Testis (tissue), 3 donors: ENCODE measurements around the gene TBPL2. TPM values are rescaled to one million over a fixed set of nuclear protein-coding genes. Genes with fewer than 3 reads are reported as not detected.

Source experiments
- DNase-seq: peaks from one replicate; pipeline ENCODE4 v3.0.0-alpha.2; 2019
- H3K27ac ChIP-seq, 2 donors: fragments of 200-600 bp; sonication (generic); one replicate each; pipeline ENCODE4 v1.5.1; 2019
- H3K27me3 ChIP-seq: fragments of 200-600 bp; sonication (generic); one replicate; pipeline ENCODE4 v1.5.1; 2019
- H3K36me3 ChIP-seq: fragments of 200-600 bp; sonication (generic); one replicate; pipeline ENCODE4 v1.5.1; 2017; ENCODE audit warnings: low read depth; ENCODE audit errors: missing control alignments
- H3K4me1 ChIP-seq: fragments of 200-600 bp; sonication (generic); one replicate; pipeline ENCODE4 v1.5.1; 2019
- H3K4me3 ChIP-seq, 2 donors: fragments of 200-600 bp; sonication (generic); one replicate each; pipeline ENCODE4 v1.5.1; 2017 to 2019
- H3K9me3 ChIP-seq: fragments of 200-600 bp; sonication (generic); one replicate; pipeline ENCODE4 v1.5.1; 2017
- POLR2A ChIP-seq: fragments of 450-650 bp; IDR thresholded peaks from one replicate; pipeline ENCODE4 v1.6.1; 2017; ENCODE audit warnings: antibody characterized with exemption, mild to moderate bottlenecking, moderate library complexity
- whole genome bisulfite sequencing, 2 donors: methylation state at CpG; one replicate each; pipeline ENCODE4 v1.1.5; 2018; 5-methylcytosine and 5-hydroxymethylcytosine counted together
- intact Hi-C: fragments of 100-400 bp; cut with DNase I; formaldehyde crosslinking; loops from one replicate; pipeline ENCODE4 v1.15.1; 2023; ENCODE audit warnings: low total_unique reads
- polyA plus RNA-seq: library from polyadenylated mRNA; stranded (reverse); fragments of 350-450 nt; fragmentation: Illumina TruSeq; extraction: RNeasy Lipid Tissue Mini Kit (QIAGEN cat#74804); gene quantifications from one replicate; pipeline ENCODE4 v1.2.3, GENCODE V29; 2014; ENCODE audit warnings: low read depth, low replicate concordance; ENCODE audit not compliant: insufficient read depth
- total RNA-seq, 2 donors: library from RNA; depleted of rRNA; stranded (reverse); fragments of >200 nt; gene quantifications; one replicate each; pipeline ENCODE4 v1.2.3, GENCODE V29; 2016
- TF ChIP-seq, protein P1 (sequence below), 3 experiments: fragments of 450-650 bp in 2 of 3; fragments of 200-600 bp in 1 of 3; sonication (generic) in 1 of 3; IDR thresholded peaks; one replicate each; pipeline ENCODE4 v1.5.1; 2016 to 2019; ENCODE audit warnings: antibody characterized with exemption in 3 of 3, mild to moderate bottlenecking in 2 of 3, moderate library complexity in 1 of 3

TBPL2 gene
- total and polyA plus RNA-seq, 3 donors from 2014 or later: 0.39 TPM; not detected in 2

DNA sequence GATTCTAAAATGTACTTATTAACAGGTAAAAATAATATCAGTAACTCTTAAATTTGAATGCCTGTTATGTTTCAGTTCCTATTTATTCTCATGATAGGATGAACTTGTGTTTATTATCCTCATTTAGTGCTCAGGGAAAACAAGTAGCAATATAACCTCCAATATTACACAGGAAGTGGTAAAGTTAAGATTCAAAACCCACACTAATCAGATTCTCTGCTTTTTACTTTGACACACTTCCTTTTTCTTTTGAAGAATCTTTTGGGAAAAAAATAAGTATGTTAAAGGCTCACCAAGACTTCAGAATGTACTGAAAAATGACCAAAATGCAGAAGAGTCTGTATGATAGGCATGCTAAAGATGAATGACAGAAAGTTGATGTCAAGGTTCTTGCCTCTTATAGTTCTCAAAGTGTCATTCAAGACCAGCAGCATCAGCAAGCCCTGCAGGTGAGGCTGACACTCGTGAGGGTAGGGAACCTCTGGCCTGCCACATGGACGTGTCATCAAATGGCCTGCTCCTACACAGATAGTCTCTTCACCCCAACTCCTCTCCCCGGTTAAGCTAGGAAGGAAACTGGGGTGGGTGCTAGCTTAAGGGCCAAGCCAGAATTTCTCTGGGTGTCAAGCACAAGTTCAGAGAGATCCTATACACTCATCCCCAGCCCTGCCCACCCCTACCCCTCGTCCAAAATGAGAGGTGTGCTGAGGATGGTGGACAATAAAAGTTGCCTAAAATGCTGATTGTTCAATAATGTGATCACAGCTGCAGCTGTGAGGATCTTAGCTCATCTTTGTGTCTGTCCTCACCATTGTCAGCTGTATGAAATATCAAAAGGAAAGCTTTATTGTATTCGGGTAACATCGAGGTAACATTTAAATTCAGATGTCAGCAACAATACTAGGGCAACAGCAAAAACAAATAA lies 6.3 kb downstream of the TBPL2 start:
- no peaks in the 10 kb centered on the region for H3K27me3 ChIP-seq
- 80 to 81% methylated on average over 6 of the region's 6 CpGs for WGBS, 2 donors
- TF ChIP-seq, protein P1, sequence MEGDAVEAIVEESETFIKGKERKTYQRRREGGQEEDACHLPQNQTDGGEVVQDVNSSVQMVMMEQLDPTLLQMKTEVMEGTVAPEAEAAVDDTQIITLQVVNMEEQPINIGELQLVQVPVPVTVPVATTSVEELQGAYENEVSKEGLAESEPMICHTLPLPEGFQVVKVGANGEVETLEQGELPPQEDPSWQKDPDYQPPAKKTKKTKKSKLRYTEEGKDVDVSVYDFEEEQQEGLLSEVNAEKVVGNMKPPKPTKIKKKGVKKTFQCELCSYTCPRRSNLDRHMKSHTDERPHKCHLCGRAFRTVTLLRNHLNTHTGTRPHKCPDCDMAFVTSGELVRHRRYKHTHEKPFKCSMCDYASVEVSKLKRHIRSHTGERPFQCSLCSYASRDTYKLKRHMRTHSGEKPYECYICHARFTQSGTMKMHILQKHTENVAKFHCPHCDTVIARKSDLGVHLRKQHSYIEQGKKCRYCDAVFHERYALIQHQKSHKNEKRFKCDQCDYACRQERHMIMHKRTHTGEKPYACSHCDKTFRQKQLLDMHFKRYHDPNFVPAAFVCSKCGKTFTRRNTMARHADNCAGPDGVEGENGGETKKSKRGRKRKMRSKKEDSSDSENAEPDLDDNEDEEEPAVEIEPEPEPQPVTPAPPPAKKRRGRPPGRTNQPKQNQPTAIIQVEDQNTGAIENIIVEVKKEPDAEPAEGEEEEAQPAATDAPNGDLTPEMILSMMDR (IDR thresholded peaks at IDR 0.05): no peak
- no peak for TF ChIP-seq POLR2A

DNA sequence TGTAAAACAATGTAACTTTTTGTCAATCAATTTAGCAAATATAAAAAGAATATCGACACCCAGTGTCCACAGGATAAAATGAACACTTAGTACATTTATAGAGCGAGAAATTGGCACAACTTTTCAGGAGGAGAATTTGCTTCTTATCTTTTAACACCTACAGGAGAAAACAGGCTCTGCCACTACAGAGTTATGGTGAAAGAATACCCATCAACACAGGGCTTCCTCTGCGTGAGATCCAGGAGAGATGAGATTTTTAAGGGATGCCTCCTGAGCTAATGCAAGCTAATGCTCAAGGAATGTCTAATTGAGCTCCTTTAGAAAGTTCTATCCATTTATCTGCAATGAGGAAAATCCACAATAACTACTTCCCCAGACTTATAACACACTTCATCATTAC lies 7.8 kb downstream of the TBPL2 start:
- DNase-seq: no peak
- Histone ChIP-seq H3K9me3 (no peaks in the 10 kb centered on the region), H3K27ac (no peak overlapping the region), H3K36me3 (no peaks in the 10 kb centered on the region), H3K4me1 (no peaks in the 10 kb centered on the region), H3K27me3 (no peaks in the 10 kb centered on the region), H3K4me3 (no peak overlapping the region)
- WGBS, 2 donors: 75 to 76% methylated on average over 3 of the region's 3 CpGs
- TF ChIP-seq POLR2A: no peak
- TF ChIP-seq, protein P1 (IDR thresholded peaks at IDR 0.05): no peak
- intact Hi-C loops: no loop called here

More for the DNA sequence above, 6.3 kb downstream of the TBPL2 start:
- Histone ChIP-seq H3K4me3 (no peak overlapping the region), H3K27ac (no peak overlapping the region), H3K9me3 (no peaks in the 10 kb centered on the region), H3K36me3 (no peaks in the 10 kb centered on the region), H3K4me1 (no peaks in the 10 kb centered on the region)
- no peak for DNase-seq
- intact Hi-C loops: no loop called here

DNA sequence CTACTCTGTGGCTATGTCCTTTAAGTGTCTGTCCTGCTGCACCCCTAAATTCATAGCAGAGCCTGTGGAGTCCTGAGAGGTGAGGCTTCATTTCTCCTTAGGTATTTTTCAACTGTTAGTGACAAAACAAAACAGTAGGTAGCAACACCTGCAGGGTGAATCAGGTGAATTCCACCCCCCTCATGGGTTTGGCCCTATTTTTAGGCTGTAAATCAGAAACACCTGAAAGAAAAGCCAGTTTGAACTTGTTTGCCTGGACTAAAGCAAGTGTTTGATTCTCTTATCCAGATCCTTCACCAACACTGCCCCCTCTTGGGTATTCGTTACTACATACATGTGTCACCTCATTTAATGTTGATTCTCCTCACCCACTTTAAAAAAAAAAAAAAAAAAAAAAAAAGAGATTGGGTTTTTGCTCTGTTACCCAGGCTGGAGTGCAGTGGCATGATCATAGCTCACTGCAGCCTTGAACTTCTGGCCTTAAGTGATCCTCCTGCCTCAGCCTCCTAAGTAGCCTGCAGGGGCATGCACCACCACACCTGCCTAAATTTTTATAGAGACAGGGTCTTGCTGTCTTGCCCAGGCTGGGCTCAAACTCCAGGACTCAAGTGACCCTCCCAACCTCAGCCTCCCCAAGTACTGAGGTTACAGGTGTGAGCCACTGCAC lies 10.3 kb downstream of the TBPL2 start:
- 21 to 35% methylated on average over 1 of the region's 1 CpG for WGBS, 2 donors
- no peaks in the 10 kb centered on the region for H3K4me1 ChIP-seq
- DNase-seq: peak; percentile 46

DNA sequence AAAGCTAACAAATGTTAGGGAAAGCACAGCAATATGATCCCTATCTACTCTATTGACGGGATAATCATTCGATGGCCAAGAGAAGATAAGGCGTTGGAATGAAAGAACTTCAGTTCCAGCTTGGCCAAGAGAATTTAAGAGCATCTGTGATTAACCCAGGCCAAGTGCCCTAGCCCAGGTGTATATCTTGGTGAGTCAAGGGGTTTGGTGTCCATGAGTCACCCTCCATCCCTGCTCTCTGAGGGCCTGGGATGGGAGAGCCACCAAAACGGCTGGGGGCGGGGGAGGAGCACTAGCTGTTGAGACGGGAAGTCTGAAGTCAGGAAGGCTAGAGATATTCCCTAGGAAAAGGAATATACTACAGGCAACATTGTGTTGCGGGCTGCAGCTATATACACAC lies 13.0 kb downstream of the TBPL2 start:
- WGBS, 2 donors: 55 to 70% methylated on average over 7 of the region's 7 CpGs
- H3K9me3 ChIP-seq: no peaks in the 10 kb centered on the region
- H3K4me1 ChIP-seq: no peaks in the 10 kb centered on the region
- no peaks in the 10 kb centered on the region for H3K27me3 ChIP-seq
- intact Hi-C loops: no loop called here
- DNase-seq: no peak
- no peak overlapping the region for H3K4me3 ChIP-seq
- TF ChIP-seq, protein P1 (IDR thresholded peaks at IDR 0.05): no peak
- no peak for TF ChIP-seq POLR2A
- H3K36me3 ChIP-seq: no peaks in the 10 kb centered on the region
- H3K27ac ChIP-seq: no peak overlapping the region

More for the DNA sequence above, 10.3 kb downstream of the TBPL2 start:
- intact Hi-C loops: no loop called here
- Histone ChIP-seq H3K9me3 (no peaks in the 10 kb centered on the region), H3K36me3 (no peaks in the 10 kb centered on the region), H3K27ac (no peak overlapping the region), H3K4me3 (no peak overlapping the region), H3K27me3 (no peaks in the 10 kb centered on the region)
- TF ChIP-seq, protein P1 (IDR thresholded peaks at IDR 0.05): peak in 2 of 3 experiments; percentile 21 to 26
- TF ChIP-seq POLR2A: no peak
